T47D (cell line): ENCODE data around the gene LRMDA.

ENCODE experiments used
- DNase-seq, 2 experiments: peaks; one replicate each; pipeline versions ENCODE4 v3.0.0 to v3.0.0-alpha.2; 2011 to 2012; ENCODE audit warnings: low read depth in 1 of 2, low spot score in 1 of 2
- JUND ChIP-seq: IDR thresholded peaks from 2 replicates; pipeline ENCODE4 v1.6.1; 2012; ENCODE audit warnings: low read depth
- in situ Hi-C: cut with HindIII; loops from 2 replicates; pipeline ENCODE4 v1.10.0; 2016; ENCODE audit warnings: low sequenced_read_pairs, low pct_unique_long_range_greater_than_20kb

LRMDA gene

DNA sequence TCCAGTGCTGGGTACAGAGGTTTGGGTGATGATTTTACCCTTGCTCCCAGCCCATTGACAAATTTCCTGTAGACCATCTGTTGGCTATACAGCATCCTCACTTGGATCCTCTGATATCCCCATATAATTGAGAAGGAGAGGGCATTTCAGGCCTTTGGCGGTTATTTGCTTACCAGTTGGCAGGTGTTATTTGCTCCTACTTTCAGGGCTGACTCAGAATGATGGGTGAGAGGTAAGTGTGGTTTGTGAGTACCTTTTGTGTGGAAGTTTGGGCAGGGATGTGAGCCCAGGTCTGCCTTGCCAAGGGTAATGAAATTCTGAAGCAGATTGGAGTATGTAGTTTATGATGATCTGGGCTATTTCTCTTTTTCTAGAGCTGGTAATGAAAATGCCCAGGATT is 93.6 kb downstream of the LRMDA start:
- no peak for TF ChIP-seq JUND
- no peak for DNase-seq
- in situ Hi-C loops, result no loop called here

DNA sequence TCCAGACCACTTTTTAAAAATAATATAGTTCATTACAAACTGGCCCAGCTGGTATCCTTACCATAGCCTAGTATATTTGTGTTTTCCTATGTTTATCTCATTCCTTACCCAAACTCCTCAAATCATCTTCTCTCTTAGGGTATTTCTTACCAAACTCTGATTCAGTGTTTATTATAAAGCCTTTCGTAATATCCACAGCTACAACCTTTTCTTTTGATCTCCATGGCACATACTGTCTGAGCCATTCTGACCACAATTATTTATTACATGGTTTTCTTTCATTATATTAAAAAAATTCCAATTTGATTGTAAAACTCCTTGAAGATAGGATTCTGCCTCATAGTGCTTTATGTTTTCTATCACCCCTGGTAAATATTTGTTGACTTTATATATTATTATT is 94.2 kb downstream of the LRMDA start:
- no peak for TF ChIP-seq JUND
- DNase-seq, result no peak
- in situ Hi-C loops, result no loop called here

- no peak for TF ChIP-seq JUND
Measured at GRCh38 chr10:75527542-75527941, 96.1 kb downstream of the LRMDA start.

GRCh38 chr10:75528392-75528791 is 97.0 kb downstream of the LRMDA start:
- TF ChIP-seq JUND, result no peak
- in situ Hi-C loops, result no loop called here
- no peak for DNase-seq

More at GRCh38 chr10:75527542-75527941, 96.1 kb downstream of the LRMDA start:
- no peak for DNase-seq
- in situ Hi-C loops, result no loop called here

- no peak for TF ChIP-seq JUND
- no peak for DNase-seq
- in situ Hi-C loops, result no loop called here
Measured at GRCh38 chr10:75530299-75530698, 98.9 kb downstream of the LRMDA start.

DNA sequence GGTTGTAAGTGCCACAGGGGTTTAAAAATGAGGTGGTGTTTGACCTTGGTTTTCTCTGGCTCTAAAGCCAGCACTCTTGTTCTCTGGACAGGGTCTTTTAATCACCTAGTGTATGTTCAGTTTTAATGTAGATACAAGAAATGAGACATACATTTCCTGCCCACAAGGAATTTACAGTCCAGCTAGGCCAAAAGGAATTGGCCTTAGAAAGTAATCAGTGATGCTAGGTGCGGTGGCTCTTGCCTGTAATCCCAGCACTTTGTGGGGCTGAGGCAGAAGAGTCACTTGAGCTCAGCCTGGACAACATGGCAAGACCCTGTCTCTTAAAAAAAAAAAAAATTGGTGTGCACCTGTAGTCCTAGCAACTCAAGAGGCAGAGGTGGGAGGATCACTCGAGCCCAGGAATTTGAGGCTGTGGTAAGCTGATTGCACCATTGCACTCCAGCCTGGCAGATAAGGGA is 100.2 kb downstream of the LRMDA start:
- no peak for TF ChIP-seq JUND
- no peak for DNase-seq
- in situ Hi-C loops, result no loop called here

DNA sequence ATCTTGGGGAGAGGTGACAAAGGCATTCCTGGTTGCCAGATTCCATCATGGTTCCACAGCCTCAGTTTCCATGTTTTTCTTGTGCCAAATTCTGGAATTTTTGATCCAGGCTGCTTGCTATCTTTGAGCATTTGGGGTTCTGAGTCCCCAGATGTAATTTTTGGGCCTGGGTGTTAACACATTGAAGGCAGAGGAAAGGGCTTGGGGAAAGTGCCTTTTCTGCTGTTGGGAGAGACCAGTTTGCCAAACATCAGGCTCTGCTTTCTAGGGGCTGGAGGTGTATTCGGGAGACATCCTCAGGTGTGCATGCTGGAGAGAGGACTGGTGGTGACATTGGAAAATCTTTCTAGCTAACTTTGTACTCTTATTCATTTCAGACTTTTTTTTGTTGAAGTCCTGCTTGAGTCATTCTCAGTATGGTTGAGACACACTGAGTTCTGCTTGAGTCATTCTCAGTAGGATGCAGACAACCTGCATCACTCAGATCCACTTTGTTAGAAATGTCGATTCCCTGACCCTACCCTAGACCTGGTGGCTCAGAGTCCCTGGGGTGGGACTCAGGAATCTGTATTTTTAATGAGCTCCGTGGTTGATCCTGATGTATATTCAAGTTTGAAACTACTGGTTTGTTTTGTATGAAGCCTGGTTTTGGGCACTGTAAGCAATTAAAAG is 101.0 kb downstream of the LRMDA start:
- in situ Hi-C loops, result no loop called here
- DNase-seq, result no peak
- TF ChIP-seq JUND, result no peak

DNA sequence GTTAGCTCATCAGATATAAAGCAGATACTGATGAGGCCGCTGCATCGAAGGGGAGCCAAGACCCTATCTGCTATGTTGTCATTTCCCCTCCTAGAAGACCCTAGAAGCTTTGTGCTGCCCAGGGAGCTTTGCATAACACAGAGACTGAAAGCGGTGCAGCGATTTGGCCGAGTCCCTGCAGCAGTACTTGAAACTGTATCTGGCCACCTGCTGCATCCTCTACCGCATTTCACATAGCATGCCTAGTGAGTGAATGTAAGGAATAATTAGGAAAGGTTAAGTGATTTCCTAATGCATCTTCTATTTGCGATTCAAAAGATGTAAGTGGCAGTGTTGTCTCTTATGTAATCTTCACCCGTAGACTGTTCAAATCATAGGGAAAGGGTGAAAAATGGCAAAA is 106.7 kb downstream of the LRMDA start:
- no peak for TF ChIP-seq JUND
- in situ Hi-C loops, result no loop called here
- no peak for DNase-seq

- DNase-seq, result no peak
- in situ Hi-C loops, result no loop called here
- no peak for TF ChIP-seq JUND
Measured at GRCh38 chr10:75538765-75539164, 107.3 kb downstream of the LRMDA start.

- no peak for TF ChIP-seq JUND
- in situ Hi-C loops, result no loop called here
- DNase-seq, result peak in 1 of 2 experiments; percentile 48
Measured at GRCh38 chr10:75540357-75540966, 109.0 kb downstream of the LRMDA start.

- DNase-seq, result no peak
- TF ChIP-seq JUND, result no peak
- in situ Hi-C loops, result no loop called here
Measured at GRCh38 chr10:75540981-75541380, 109.6 kb downstream of the LRMDA start.

DNA sequence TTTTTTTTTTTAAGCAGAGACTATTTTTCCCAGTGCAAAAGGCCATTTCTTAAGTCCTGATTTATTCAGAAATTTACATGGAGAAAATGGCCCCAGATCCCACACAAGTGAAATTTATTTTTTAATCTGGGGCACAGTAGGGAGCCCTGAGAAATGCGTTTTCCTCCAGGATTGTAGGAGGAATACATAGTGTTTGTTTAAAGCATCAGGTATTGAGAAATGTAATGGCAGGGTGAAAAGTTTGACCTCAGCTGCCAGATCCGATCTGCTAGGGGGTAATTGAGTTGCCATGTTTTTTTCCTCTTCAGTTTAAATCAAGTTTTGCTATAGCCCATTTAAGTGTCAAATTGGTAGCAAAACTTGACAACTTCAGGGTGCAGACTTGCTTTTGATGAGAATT is 110.0 kb downstream of the LRMDA start:
- in situ Hi-C loops, result no loop called here
- no peak for TF ChIP-seq JUND
- no peak for DNase-seq

DNA sequence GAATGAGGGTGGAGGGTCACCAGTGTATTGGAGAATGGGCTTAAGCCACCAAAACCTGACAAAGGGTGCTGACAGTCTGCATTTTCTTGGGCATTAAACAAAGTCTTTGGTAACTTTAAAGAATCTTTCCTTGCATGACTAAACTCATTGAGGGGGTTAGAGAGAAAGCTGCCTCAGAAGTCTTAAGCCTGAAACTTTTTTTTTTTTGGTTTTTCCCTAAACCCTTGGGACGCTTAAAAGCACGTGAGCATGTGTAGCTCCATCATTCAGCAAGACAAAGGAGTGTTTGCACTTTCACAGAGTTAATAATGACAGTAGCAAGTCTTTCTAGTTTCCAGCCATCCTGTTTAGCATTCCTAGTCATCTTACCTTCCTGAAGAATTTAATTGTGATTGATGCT is 110.7 kb downstream of the LRMDA start:
- DNase-seq, result no peak
- in situ Hi-C loops, result no loop called here
- TF ChIP-seq JUND, result no peak

GRCh38 chr10:75542906-75543305 is 111.5 kb downstream of the LRMDA start:
- in situ Hi-C loops, result no loop called here
- TF ChIP-seq JUND, result no peak
- DNase-seq, result no peak
